Hematopoietic multipotent progenitor cell treated with erythropoietin and hydrocortisone succinate and interleukin-3 and kit ligand, for 8 days (in vitro differentiated cells): Measurements from ENCODE around the gene HIVEP1.
A peak's percentile ranks its signal among the peaks of the same experiment; 100 is the strongest.

Experiments used
- DNase-seq: peaks from one replicate; pipeline ENCODE4 v3.0.0-alpha.2; 2015

The HIVEP1 gene

DNA sequence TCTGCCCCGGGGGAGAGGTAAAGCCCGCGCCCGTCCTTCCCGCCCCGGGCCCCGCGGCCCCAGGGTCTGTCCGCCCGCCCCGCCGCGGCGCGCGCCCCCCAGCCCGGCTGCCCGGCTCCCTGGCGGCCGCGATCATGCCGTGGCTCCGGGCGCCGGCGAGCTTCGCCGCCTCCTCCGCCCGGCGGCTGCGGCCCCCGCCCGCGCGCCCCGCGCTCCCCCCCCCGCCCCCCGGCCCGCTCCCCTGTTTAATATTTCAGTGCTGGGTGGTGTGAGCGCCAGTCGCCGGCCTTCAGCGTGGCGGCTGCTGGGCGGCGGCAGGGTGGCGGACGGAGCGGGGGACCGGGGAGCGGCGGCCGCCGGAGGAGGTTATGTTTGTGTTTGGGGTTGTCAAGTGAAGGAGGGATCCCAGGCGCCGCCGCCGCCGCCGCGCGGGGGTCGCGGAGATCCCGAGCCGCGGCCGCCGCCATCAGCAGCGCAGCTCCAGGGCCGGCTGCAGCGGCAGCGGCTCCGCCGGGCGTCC lies at the start of gene HIVEP1:
Gene HIVEP1 (plus strand): TSS at position 275 of the 520 bp plus-strand sequence. CDS start 3,317 bp downstream, outside the sequence.
- DNase-seq, result no peak

DNA sequence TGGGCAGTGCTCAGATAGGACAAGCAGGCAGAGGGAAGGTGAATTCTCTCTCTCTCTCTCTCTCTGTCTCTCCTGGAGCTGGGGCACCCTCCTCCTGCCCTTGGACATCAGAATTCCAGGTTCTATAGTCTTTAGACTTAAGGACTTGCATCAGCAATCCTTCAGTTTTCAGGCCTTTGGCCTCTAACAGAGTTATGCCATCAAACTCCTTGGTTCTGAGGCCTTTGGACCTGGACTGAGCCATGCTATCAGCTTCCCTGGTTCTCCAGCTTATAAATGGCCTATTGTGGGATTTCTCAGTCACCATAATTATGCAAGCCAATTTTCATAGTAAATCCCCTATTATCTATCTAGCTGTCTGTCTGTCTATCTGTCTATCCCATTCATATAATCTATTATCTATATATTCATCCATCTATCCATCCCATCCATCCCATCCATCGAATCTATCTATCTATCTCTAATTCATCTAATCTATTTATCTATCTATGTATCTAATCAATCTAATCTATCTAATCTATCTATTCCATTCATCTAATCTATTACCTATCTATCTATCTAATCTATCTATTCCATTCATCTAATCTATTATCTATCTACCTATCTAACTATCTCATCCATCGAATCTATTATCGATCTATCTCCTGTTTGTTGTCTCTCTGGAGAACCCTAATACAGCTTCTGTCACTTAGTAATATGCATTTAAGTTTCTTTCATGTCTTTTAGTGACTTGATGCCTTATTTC lies 48.2 kb upstream of the HIVEP1 start:
- DNase-seq, result no peak

GRCh38 chr6:11964729-11965335 lies 47.3 kb upstream of the HIVEP1 start:
- DNase-seq, result no peak

DNA sequence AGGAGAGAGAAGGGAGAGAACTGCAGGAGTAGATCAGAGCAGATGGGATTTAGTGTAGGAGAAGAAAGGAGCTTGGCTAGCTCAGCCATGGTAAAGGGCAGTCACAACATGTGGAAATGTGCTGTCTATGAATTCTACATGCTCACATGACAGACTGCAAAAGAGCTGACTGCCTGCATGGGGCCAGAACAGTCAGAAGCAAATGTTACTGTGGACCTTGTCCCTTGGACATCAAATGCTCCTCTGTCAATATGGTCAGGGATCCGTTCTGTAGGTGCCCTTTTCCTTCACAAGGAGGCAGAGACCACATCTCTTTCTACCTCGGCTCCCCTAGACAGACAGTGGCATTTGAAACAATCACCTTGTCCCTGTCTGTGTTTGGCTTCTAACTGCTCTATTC lies 46.6 kb upstream of the HIVEP1 start:
- no peak for DNase-seq

DNA sequence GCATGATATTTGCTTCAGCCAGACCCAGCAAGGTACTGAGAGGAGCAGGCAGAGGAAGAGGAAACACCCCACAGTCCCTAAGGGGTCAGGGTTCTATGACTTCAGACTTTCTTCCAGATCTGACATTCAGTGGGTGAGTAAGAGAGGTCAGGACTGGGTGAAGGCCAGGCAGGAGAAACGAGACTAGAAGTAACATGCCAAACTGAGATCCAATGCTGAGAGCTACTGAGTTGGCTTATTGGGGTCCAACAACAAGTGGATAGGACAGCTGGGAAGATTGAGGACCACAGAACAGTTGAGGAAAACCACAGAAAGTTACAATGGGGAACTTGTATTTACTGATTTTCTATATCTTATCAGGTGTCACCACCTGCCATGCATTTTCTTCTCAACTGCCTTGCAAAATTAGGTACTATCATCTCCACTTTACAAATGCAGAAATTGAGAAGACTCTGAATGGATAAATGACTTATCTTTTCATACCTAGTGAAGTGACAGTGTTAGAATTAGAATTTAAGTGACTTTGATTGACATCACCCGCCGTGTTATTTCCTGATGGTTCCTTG lies 43.8 kb upstream of the HIVEP1 start:
- DNase-seq, result no peak

DNA sequence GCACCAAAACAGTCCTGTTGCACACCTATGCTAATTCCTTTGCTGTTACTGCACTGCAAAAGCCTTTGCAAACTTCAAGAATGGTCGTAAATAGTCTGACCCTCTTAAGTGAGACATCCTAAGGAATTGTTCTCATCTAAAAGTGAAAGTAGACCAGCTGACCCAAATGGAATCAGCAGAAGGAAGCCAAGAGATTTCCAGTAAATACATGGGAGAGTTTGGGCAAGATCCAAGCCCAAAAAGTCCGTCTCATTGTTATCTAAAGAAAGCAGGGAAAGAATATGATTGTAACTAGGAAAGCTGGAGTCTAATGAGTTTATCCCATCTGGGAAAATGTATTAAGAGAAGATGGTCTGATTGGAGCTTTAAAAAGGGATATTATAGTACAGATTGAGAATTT lies 43.0 kb upstream of the HIVEP1 start:
- no peak for DNase-seq

DNA sequence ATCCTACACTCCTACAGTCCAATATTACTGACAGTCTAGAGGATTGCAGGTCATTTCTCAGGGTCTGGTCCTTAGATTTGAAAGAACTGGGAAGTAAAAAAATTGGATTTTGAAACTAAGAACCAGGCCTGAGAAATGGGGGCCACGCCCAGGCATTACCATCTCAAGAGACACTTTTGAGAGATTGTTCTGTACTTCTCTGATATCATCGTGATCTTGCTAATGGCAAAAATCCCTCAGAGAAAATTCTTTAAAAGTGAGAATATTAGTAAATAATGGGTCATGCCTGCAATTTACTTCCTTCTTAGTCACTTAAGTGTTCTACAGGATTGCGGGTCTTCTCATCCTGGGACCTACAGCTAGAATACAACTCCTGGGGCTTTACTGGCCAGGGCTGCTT lies 42.0 kb upstream of the HIVEP1 start:
- no peak for DNase-seq

DNA sequence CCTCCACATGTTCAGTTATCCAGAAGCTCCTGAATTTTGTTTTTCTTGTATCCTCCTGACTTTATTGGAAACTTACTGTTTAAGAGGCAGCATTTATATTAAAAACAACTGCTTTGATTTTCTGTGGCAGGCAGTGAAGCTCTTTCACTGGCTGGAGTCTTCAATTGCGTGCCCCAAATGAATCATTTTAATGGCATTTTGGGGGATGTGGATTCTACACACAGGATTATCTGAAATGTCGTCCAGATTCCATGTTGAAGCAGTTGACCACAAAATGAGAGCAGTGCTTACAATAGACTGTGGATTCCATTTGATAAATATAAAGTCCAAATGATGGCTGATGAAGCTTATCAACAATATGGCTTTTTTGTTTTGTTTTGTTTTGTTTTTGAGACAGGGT lies 41.0 kb upstream of the HIVEP1 start:
- no peak for DNase-seq

GRCh38 chr6:11972270-11972669 lies 39.8 kb upstream of the HIVEP1 start:
- no peak for DNase-seq

- no peak for DNase-seq
These were observed 39.3 kb upstream of the HIVEP1 start for GRCh38 chr6:11972806-11973205.

- DNase-seq, result no peak
These were observed 38.9 kb upstream of the HIVEP1 start for GRCh38 chr6:11973238-11973637.

DNA sequence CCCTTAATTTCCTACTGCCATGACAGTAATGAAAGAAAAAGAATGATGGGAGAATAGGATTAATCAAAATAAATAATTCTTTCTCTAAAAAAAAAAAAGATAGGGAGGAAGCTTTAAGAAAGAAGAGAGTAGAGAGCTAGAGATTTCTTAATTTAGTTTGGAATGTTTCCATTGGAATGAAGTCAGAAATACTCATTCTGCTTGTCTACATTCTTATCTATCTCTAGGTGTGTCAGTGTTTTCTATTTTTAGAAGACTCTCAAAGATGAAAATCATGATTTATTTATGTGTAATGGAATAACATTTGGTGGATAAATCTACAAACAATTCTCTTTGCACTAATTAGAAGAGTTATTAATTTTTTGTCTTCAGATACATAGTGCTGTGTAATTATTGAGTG lies 38.0 kb upstream of the HIVEP1 start:
- DNase-seq, result no peak

DNA sequence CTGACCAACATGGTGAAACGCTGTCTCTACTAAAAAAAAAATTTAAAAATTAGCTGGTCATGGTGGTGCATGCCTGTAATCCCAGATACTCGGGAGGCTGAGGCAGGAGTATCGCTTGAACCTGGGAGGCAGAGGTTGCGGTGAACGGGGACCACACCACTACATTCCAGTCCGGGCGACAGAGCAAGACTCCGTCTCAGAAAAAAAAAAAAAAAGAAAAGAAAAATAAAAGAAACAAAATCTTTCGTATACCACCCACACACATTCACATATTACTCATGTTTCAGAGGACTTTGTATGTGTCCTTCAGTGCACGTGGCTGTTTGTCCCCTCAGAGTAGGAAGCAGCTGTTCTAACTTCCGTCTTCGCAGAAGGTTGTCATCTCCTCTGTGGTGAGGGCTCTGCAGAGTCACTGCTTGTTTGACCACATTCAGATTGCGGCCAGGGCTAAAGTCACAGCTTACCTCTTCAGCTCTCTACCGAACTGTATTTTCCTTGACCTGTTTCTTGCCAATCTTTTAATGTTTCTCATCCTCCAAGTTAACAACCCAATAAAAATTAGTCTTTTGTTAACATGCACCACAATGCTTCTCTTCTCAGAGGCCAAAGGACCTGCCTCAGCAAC lies 36.6 kb upstream of the HIVEP1 start:
- DNase-seq, result peak; percentile 57

DNA sequence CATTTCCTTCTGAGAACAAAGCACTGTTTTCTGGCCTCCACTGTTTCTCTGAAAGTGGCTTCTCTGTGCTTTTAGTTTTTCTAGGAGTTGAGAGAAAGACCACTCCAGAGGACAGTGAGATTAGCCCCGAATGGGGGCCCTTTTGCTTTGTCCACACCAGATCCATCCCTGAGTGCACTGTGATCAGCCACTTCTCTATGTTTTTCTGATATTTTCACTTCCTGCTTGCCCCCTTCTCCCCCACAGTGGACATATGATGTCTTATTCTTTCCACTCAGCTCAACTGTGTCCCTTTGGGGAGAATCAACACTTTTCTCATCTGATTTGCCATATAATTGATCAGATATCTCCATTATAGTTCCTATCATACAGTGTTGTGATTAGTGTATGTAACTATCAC lies 35.6 kb upstream of the HIVEP1 start:
- DNase-seq, result no peak

- no peak for DNase-seq
These were observed 34.9 kb upstream of the HIVEP1 start for GRCh38 chr6:11977193-11977592.

DNA sequence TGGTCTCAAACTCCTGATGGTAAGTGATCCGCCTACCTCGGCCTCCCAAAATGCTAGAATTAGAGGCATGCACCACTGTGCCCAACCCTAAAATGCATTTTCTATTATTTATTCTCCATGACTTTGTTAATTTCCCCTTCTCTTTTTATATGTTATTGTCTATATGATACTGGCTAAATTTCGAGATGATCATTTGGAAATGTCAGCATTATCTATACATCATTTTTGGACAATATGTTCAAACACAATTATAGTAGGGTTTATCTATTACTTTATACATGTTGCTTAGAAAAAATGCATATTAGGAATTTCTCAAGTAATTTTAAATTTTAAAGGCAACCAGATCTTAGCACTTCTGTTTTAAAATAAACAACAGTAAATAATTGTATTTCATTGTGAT lies 34.4 kb upstream of the HIVEP1 start:
- no peak for DNase-seq

DNA sequence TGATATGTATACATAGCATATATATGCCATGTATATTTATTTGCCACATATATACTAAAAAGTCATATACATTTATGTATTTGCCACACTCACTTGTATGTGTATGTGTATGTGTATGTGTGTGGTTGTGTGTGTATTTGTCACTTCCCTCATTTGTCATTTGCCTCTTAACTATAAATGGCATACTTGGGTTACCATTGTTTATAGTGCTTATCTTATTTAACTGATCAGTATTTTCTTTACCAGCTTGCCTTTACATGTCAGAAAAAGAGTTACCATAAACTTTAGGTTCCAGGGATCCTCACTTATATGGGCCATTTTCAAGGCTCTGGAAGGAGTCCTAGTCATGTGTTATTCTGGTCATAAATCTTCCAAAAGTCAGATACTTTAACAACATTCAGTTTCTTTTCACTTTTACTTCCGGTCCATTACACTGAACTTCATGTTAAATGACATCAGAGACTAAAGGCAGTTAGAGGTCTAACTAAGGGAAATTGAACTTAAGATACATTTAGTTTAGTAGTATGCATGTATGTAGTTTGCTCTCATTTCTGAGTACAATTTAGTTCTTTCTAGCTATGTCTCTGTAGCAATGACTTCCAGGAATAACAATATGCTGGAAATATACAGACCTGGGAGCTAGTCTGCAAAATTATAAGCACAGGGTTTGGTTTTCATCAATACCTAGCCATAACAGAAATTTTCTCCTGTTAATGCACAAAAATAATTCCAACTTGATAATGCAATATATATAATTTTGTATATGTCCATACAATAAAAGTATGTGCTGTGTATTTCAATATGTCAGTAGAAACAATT lies 33.7 kb upstream of the HIVEP1 start:
- no peak for DNase-seq

DNA sequence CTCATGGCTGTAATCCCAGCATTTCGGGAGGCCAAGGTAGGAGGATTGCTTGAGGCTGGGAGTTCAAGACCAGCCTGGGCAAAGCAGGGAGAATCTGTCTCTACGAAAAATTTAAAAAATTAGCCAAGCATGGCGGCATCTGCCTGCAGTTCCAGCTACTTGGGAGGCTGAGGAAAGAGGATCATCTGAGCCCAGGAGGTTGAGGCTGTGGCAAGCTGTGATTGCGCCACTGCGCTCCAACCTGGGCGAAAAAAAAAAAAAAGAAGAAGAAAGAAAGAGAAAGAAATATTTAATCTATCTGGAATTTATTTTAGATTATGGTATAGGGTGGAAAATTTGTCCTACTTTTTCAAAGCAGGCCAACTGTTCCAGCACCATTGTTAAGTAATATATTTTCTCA lies 32.2 kb upstream of the HIVEP1 start:
- no peak for DNase-seq

- no peak for DNase-seq
These were observed 28.8 kb upstream of the HIVEP1 start for GRCh38 chr6:11983306-11983705.

DNA sequence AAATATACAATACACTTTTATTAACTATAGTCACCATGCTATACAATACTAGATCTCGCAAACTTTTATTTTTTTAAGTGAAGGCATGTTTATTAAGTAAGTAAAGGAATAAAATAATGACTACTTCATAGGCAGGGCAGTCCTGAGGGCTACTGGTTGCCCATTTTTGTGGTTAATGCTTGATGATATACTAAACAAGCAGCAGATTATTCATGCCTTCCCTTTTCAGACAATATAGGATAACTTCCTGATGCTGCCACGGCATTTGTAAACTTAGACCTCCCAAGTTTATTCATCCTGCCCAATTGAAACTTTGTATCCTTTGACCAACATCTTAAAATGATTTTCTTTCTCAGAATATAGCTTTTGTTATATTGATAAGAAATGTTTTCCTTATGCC lies 24.7 kb upstream of the HIVEP1 start:
- DNase-seq, result no peak

DNA sequence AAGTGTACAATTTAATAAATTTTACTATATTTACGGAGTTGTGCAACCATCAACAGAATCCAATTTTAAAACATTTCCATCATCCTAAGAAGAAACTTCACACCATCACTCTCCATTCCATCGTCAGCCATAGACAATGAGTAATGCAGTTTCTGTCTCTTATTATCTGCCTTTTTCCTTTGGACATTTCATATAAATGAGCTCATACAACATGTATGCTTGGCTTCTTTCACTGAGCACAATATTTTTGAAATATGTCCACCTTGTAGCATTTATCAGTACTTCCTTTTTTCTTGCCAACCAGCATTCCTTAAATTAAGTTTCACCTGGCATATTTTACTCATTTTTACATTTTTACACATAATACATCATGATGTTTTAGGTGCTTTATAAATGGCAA lies 22.7 kb upstream of the HIVEP1 start:
- DNase-seq, result no peak

DNA sequence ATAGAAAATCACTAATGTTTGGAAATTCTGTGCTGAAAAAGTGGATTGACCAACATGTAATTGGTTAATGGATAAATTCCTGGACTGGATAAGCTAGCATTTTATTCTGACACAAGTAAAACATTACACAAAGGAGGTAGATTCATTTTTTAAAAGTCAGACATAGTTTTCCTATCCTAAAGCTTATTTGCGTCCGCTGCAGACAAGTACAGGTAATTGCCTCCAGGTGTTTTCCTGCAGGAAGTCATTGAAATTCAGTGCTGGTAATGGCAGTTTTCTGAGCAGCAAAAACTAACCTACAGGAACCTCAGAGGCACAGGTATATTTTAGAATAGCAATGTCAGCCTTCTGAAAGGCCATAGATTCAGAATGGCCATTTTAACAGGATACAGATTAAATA lies 20.0 kb upstream of the HIVEP1 start:
- no peak for DNase-seq

- no peak for DNase-seq
These were observed 17.1 kb upstream of the HIVEP1 start for GRCh38 chr6:11994875-11995461.
